Activated CD4-positive, alpha-beta T cell treated with anti-CD3 and anti-CD28 coated beads, Interleukin-10, Interleukin-2, amounts not matched to agents 100 ng/mL and 50 ng/mL, durations not matched to agents 16 hours and 8 hours (primary cell): Measurements from ENCODE around the gene ECT2.
"Not testable (repeated sequence)": the region's sequence is repeated elsewhere in the genome, so short reads cannot be mapped to it uniquely, and the experiment has no call there.

Experiments
- DNase-seq: peaks from one replicate; pipeline ENCODE4 v3.0.0-alpha.2; 2020

The ECT2 gene, protein sequence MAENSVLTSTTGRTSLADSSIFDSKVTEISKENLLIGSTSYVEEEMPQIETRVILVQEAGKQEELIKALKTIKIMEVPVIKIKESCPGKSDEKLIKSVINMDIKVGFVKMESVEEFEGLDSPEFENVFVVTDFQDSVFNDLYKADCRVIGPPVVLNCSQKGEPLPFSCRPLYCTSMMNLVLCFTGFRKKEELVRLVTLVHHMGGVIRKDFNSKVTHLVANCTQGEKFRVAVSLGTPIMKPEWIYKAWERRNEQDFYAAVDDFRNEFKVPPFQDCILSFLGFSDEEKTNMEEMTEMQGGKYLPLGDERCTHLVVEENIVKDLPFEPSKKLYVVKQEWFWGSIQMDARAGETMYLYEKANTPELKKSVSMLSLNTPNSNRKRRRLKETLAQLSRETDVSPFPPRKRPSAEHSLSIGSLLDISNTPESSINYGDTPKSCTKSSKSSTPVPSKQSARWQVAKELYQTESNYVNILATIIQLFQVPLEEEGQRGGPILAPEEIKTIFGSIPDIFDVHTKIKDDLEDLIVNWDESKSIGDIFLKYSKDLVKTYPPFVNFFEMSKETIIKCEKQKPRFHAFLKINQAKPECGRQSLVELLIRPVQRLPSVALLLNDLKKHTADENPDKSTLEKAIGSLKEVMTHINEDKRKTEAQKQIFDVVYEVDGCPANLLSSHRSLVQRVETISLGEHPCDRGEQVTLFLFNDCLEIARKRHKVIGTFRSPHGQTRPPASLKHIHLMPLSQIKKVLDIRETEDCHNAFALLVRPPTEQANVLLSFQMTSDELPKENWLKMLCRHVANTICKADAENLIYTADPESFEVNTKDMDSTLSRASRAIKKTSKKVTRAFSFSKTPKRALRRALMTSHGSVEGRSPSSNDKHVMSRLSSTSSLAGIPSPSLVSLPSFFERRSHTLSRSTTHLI

DNA sequence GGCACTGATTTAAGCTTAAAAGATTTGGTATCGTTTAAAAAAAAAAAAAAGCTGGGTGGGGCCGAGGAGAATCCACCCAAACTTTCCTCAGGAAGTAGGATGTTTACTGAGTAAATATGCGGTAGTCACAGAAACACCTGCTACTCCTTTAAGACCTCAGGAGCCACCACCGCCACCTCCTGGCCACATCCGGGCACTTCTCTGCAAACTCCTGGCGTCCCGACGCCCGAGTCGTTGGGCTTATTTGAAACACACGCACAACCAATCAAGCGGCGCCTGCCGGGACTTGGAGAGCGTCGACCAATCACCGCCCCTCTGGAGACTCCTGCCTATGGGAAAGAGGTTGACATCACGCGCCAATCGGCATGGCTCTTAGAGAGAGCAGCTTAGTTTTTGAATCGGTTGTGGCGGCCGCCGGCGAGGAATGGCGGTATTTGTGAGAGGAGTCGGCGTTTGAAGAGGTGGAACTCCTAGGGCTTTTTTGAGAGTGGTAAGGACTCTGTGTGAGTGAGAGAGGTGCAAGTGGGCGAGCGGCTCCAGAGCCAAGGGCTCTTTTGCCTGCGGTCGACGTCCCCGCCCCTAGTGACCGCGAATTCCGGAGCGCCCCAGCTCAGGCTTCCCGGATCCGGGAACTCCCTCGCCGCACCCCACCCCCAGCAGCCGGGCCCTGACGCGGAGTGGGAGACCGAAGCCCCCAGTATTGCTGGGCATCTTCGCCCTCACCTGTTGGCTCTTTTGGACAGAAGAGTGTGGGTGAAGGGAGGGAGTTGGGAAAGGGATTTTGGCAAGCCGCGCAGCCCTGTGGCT lies at the start of gene ECT2:
TSS of gene ECT2 (plus strand) at position 359 of the 807 bp plus-strand sequence. CDS start 3,805 bp downstream, outside the sequence.
- DNase-seq = peak; percentile 99

DNA sequence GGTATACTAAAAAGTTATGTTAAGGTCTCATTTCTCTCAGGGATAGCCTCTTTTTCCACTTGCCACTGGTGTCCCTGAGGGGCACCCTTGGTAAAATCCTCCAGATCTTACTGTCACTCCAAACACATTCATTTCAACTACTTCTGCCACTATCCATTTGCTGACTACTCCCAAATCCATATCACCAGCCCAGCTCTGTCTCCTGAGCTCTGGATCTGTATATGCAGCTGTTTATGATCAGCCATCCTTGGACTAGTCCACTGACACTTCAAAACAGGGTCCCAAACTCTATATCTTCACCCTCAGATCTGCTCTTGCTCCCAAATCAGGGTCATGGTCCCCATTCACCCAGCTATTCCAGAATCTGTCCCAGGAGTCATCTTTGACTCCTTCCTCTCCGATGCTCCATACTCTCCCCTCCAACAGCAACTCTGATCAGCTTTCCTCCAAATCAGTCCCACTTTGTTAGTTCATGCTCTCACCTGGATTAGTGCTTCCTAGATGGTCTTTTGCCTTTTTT lies 49.5 kb upstream of the ECT2 start:
- no peak for DNase-seq

DNA sequence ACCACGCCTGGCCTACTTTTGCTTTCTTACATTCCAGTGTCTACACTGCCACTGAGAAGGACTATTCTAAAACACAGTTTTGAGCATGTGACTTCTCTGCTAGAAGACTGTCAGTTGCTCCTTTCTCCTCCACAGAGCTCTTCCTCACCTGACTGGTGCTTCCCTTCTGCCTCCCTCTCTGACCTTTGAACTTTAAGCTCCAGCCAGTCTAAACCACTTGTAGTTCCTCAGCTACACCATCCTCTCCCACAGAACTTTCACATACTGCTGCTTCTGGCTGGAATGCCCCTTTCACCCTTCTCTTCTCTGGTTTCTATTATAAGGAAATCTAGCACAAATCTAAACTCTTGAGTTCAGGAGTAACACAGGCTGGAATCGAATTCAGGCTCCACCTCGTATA lies 48.8 kb upstream of the ECT2 start:
- DNase-seq = no peak

DNA sequence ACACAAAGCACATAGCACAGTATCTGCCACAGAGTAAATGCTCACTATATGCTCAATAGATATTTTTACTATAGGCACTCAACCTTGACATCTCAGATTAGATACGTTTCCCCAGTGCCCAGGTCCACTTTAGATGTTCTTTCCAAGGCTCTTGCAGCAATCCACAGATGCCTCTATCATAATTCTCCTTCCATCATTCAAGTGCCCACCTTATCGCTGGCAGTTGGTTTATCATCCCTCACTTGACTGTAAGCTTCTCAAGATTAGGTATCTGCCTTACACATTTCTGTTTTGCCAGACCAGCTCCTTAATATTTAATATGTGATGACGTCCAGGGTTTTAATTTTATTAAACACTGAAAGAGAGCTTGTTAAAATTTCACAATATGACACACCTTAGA lies 48.3 kb upstream of the ECT2 start:
- no peak for DNase-seq

DNA sequence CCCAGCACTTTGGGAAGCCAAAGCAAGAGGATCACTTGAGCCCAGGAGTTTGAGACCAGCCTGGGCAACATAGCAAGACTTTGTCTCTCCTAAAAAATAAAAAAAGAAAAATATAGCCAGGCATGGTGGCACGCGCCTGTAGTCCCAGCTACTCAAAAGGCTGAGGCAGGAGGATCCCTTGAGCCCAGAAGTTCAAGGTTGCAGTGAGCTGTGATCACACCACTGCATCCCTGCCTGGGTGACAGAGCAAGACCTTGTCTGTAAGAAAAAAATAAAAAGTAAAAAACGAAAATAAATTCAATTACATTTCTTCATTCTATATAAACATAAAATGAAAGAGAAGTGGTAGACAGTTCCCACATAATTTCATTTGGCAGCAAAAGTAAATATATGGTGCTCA lies 47.8 kb upstream of the ECT2 start:
- not testable (repeated sequence) for DNase-seq

DNA sequence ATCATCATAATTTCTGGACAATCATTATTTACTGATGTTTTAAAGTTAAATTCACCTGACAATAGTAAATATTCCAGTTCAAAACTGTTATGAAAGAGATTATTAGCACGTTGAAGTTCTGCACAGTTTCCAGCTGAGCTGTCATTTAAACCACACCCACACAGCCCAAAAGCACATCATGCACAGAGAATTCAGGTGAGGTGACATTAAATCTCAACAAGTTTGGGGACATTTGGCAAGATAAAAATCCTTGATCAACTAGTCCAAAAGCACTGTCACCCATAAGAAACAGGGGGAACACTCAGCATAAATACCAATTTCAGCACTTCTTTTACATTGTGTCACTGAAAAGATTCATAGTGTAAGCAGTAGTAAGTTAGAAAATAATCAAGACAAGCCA lies 46.5 kb upstream of the ECT2 start:
- no peak for DNase-seq

DNA sequence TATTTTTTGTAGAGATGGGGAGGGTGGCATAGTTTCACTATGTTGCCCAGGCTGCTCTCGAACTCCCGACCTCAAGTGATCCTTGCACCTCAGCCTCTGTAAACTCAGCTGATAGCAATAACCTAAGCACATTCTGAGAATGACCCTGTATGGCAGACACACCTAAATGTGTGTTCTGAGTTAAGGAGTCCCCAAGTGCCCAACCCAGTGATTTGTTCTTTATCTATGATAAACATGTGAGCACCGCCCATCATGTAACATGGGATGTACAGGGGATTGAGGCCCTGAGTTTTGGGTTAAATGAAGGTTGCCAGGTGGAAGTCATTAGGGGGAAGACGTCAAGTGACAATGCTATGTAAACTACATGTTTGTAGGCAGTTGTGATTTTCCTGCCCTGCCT lies 45.4 kb upstream of the ECT2 start:
- no peak for DNase-seq

DNA sequence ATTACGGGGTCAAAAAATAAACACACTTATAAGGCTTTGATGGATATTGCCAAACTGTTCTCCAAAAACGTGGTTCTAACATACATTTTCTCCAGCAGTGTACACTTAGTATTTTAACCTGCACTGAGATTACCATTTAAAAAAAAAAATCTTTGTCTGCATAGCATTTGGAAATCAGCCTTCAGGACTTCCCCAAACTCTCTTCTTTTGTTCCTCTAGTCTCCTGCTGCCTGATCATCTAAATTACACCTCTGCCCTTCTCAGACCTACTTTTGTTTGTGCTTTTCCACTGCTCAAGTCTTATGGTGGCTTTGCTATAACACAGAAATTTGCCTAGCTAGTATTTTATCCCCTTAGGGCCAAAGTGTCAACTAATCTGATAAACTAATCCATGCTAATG lies 43.5 kb upstream of the ECT2 start:
- DNase-seq = no peak

DNA sequence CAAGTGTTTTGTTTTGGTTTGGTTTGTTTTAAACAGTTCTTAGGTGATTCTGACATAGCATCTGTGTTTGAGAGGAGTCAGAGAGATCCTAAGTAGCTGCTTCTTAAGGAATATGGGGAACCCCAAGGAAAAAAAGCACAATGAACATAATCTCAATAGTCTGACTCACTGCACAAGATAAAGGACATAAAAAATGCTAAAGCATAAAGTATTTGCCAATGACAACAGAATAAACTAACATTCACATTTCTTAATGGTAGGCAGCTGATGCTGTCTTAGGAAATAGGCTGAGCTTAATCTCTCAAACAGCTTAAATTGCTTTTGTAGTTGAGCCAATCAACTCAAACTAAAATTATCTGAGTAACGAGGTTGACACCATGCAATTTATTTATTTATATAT lies 42.6 kb upstream of the ECT2 start:
- DNase-seq = no peak

DNA sequence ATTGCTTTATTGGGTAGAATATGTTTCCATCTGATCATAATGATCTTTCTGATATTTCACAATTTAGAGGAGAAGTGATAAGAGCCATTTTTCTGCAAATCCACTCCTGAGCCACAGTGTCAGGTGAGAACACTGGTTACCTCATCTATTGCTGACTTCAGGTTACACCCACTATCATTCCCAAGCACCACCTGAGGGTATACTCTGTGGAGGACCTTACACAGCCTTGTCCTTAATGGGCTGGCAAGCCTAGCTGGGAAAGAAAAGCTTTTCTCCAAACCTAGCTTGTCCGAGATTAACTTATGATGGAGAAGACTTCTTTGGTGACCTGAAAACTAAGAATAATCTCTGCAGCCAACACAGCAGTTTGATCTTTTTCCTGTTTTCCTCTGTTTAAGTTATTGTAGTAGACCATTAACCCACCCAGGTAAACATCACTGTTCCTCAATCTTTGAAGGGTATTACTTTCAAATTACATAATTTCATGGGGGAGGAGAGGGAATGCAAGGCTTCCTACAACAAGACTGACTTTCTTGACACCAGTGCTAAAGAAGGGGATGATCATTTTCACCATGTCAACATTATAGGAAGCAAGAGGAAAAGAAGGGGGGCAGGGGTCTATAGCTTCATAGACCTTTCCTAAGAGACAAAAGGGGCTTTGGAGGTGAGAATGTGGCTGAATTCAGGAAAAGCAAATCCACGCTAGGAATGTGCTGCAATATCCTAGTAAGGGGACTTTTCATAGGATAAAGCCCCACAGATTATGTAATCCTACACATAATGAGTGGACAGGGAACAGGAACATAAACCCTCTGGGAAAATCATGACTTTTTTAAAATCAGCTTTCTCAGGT lies 41.4 kb upstream of the ECT2 start:
- DNase-seq = no peak

DNA sequence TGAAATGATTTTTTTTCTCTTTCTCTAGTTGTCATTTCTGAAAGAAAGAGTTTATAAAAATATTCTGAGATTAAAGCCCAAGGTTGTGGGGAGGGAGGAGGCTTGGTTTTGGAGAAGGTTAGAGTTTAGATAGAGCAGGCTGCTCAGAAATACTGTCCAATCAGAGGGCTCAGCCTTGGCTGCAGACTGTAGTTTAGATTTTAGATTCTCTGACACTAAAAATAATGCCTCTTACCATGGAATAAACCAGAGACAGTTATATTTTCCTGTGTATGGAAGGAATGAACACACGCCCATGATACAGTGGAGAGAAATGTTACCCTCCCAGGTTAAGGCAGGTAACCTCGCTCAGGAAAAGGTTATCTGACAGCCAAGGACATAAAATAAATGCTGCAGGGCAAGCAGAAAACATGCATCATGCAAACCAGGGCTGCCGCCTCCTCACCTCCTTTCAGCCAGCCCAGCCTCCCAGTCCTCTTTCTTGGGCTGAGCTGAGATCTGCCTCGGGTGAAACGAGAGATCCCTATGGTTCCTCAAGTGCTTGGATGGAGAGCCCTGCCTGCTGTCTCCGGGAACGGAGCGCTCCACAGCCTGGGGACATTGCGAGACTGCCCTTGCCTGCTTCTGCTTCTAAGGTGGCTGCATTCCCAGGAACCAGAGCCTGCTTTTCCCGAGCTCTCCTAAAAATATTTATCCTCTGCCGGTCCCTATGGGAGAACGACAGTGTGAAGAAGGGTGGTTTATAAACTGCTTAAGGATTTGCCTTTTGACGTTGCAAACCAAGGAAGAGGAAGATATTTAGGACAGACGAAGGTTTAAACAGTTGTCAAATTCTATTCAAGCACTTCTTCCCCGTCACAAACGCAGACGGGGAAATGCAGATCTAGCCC lies 40.5 kb upstream of the ECT2 start:
- no peak for DNase-seq

DNA sequence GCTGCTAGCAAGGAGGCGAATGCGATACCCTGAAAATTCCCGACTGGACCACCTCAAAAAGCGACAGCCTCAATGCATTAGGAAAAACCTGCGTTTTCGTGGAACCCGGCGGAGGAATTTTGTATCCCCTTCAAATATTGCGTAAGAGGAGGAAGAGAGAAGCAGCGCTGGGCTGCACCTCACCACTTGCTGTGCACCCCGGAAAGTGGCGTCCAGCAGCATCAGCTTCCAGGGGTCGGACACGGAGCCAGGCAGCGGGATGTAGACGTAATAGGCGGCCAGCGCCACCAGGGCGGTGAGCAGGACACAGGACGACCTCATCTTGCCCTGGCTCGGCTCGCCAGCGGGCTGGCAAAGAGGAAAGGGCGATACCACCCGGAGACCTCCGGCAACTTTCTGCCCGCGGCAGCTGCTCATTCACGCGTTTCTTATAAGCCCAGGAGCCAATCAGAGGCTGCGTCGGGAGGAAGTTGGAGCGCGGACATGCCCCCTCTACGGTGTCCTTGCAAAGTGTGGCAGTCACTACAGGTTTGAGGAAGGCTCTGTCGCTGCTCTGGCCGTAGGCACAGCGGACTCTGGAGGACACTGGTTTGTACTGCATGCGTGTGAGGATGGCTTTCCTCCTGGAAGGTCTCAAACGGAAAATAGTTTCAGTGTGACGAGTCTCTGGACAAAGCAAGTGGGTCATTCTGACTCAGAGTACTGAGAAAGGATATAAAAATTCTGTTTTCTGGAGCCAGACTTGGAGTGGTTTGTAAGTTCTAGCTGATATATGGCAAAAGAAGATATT lies 39.7 kb upstream of the ECT2 start, which contains the start of gene NCEH1:
TSS of gene NCEH1 (minus strand) at position 404 of the 790 bp plus-strand sequence. CDS start at position 321, 83 bp downstream.
- DNase-seq = peak; percentile 94

DNA sequence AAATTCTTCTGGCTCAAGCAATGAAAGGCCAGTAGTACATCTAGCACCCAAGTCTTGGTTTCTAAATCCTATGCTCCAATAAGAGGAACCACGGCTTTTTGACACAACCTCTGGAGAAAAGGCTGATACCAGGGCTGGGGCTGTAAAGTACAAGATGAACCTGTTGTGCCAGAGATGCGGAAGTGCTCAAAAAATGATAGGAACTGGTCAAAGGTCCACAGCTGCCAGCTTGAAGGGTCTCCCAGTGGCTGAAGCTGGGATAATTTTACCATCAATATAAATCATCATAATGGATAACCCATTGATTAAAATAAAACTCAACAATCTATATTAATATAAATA lies 39.1 kb upstream of the ECT2 start:
- no peak for DNase-seq

DNA sequence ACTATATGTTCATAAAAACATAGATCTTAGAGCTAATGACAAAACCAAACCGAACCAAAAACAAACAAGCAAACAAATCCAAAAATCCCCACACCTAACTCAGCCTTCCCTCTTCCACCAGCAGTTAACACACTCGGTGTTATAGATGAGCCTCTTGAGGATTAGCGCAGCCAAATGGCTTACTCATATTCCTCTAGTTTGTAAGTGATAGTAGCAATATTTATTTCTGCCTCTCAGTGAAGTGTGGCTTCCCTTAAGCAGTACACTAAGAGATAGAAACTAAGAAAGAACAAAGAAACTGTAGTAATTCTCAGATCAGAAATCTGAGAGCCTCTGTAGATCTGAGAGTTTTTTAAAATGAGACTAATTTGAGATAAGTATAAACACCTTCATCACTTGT lies 37.2 kb upstream of the ECT2 start:
- DNase-seq = no peak

DNA sequence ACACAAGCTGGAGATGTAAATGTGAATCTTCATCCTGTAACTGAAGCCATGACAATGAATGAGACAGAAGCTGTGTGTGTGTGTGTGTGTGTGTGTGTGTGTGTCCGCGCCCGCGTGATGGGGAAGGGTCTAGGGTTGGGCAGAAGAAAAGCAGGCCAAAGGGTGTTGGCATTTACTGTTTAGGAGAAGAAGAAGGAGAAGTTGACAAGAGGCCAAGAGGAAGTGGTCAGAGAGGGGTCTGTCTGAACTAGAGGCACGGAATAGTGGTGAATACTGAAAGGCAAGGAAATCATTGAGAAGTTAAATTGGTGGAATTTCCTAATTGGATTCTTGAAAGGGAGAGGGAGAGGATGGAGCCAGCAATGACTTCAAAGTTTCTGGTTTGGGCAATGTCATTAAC lies 34.0 kb upstream of the ECT2 start:
- no peak for DNase-seq

DNA sequence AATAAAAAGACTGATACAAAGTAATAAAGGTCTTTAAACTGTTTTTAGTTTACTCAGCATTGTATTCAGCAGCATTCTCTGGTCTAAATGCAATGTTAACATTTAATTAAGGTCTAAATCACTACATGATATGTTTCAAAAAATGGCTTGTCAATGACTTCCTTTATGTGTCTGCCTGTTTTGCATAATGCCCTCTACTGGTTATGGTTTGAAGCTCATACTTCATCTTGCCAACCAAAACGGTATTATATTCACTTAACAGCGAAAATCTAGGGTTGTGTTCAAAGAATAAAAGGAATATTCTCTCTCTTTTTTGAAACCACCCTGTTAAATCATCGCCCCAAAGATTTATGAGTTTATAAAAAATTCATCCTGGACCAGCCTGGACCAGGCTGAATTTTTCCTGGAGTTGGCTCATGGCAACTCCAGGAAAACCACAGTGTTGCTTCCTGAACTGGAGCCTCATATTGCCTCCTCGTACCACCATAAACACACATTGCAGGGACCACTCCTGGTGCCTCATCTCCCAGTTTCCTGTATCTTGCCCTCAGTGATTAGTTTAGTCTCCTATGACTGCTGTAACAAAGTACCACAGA lies 32.9 kb upstream of the ECT2 start:
- peak; percentile 26 for DNase-seq

DNA sequence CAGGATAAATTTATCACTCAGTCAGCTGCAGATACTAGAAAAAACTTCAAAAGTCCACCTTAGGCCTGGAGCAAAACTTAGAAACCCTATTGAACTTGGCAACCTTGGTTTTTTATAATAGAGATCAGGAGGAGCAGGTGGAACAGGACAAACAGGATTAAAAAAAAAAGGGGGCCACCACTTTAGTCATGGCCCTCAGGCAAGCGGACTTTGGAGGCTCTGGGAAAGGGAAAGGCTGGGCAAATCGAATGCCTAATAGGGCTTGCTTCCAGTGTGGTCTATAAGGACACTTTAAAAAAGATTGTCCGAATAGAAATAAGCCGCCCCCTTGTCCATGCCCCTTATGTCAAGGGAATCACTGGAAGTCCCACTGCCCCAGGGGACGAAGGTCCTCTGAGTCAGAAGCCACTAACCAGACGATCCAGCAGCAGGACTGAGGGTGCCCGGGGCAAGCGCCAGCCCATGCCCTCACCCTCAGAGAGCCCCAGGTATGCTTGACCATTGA lies 27.9 kb upstream of the ECT2 start:
- DNase-seq = not testable (repeated sequence)

DNA sequence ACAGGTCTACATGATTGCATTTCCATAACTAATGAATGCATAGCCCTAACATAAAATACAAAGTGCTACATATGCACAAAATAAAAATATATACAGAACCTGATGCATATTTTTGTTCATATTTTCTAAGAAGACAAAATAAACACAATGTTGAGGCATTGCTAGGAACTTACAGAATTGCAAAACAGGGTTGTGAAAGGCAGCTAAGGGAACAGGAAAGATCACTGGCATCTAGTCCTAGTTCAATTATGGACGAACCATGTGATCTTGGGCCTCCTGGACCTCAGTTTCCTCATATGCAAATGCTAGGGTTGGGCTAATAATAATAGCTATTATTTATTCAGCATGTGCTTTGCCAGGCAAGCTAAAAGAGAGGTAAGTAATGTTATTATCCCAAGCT lies 24.1 kb upstream of the ECT2 start:
- no peak for DNase-seq

DNA sequence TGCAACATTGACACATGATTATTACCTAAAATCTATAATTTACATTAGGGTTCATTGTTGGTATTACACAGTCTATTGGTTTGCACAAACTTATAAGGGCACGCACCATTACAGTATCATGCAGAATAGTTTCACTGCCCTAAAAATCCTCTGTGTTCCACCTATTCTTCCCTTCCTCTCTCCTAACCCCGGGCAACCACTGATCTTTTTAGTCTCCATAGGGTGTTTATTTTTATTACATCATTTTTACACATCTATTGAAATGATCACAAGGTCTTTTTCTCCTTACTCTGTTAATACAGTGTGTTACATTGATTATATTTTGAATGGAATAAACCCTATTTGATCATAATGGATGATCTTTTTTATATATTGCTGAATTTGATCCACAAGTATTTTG lies 15.5 kb upstream of the ECT2 start:
- DNase-seq = no peak
